Tibial nerve (tissue), 4 donors: ENCODE measurements around the gene SYCP2L. TPM values are rescaled to one million over a fixed set of nuclear protein-coding genes. Genes with fewer than 3 reads are reported as not detected.
A peak's percentile ranks its signal among the peaks of the same experiment; 100 is the strongest.

ENCODE experiments used
- DNase-seq, 2 donors: peaks; one replicate each; pipeline ENCODE4 v3.0.0-alpha.2; 2019; ENCODE audit warnings: low spot score in 2 of 2
- H3K27ac ChIP-seq, 4 donors: fragments of 200-600 bp; sonication (generic) in 3 of 4; one replicate each; pipeline ENCODE4 v1.5.1; 2017 to 2019; ENCODE audit warnings: mild to moderate bottlenecking in 1 of 4
- H3K27me3 ChIP-seq, 2 donors: fragments of 200-600 bp; sonication (generic) in 1 of 2; one replicate each; pipeline versions ENCODE4 v1.5.1 to v1.6.0; 2017 to 2019
- H3K36me3 ChIP-seq, 3 donors: fragments of 200-600 bp; sonication (generic); one replicate each; pipeline ENCODE4 v1.5.1; 2018 to 2019
- H3K4me1 ChIP-seq, 4 donors: fragments of 200-600 bp; sonication (generic) in 3 of 4; one replicate each; pipeline ENCODE4 v1.5.1; 2017 to 2019
- H3K4me3 ChIP-seq, 4 donors: fragments of 200-600 bp; sonication (generic) in 3 of 4; one replicate each; pipeline ENCODE4 v1.5.1; 2017 to 2019; ENCODE audit warnings: mild to moderate bottlenecking in 1 of 4, moderate library complexity in 1 of 4
- H3K9me3 ChIP-seq, 4 donors: fragments of 200-600 bp; sonication (generic) in 3 of 4; one replicate each; pipeline ENCODE4 v1.5.1; 2017 to 2019
- EP300 ChIP-seq, 2 donors: sonication (generic); formaldehyde crosslinking; IDR thresholded peaks; one replicate each; pipeline ENCODE4 v1.6.1; 2017; ENCODE audit warnings: antibody characterized with exemption in 2 of 2, mild to moderate bottlenecking in 1 of 2
- POLR2A ChIP-seq, 2 donors: fragments of 450-650 bp; IDR thresholded peaks; one replicate each; pipeline ENCODE4 v1.6.1; 2017; ENCODE audit warnings: antibody characterized with exemption in 2 of 2, mild to moderate bottlenecking in 2 of 2, moderate library complexity in 2 of 2
- WGBS, 2 donors: methylation state at CpG; one replicate each; pipeline ENCODE4 v1.1.5; 2018; 5-methylcytosine and 5-hydroxymethylcytosine counted together
- total RNA-seq, 4 donors: library from RNA; depleted of rRNA; stranded (reverse); fragments of >200 nt; gene quantifications; one replicate each; pipeline ENCODE4 v1.1.0, GENCODE V29; 2016
- TF ChIP-seq, protein P1 (sequence below), 5 experiments: fragments of 200-600 bp in 3 of 5; fragments of 450-650 bp in 2 of 5; sonication (generic) in 3 of 5; IDR thresholded peaks; one replicate each; pipeline ENCODE4 v1.5.1; 2016 to 2019; ENCODE audit warnings: antibody characterized with exemption in 5 of 5, mild to moderate bottlenecking in 3 of 5, moderate library complexity in 2 of 5

SYCP2L gene
- total RNA-seq, 4 donors from 2014 or later, result 2.0 to 3.9 (median 3.5) TPM

DNA sequence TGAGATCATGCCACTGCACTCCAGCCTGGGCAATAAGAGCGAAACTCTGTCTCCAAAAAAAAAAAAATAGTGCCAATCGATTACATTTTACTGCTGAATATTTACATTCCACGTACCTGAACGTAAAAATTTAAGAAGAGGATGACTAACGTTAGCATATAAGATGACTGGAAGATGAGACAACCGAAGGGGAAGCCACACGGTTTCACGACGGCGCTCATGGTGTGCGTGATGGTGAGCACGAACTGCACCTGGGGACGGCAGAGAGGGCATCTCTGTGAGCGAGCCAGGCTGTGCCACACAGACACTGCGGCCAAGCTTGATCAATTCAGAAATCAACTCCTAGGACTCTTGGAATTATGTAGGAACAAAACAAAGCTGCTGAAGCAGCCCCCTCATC lies 102.7 kb downstream of the SYCP2L start:
- Histone ChIP-seq H3K4me3 (no peak overlapping the region), H3K27me3 (no peaks in the 10 kb centered on the region), H3K27ac (no peak overlapping the region), H3K9me3 (no peaks in the 10 kb centered on the region), H3K4me1 (no peaks in the 10 kb centered on the region), H3K36me3 (no peaks in the 10 kb centered on the region)
- TF ChIP-seq, protein P1, sequence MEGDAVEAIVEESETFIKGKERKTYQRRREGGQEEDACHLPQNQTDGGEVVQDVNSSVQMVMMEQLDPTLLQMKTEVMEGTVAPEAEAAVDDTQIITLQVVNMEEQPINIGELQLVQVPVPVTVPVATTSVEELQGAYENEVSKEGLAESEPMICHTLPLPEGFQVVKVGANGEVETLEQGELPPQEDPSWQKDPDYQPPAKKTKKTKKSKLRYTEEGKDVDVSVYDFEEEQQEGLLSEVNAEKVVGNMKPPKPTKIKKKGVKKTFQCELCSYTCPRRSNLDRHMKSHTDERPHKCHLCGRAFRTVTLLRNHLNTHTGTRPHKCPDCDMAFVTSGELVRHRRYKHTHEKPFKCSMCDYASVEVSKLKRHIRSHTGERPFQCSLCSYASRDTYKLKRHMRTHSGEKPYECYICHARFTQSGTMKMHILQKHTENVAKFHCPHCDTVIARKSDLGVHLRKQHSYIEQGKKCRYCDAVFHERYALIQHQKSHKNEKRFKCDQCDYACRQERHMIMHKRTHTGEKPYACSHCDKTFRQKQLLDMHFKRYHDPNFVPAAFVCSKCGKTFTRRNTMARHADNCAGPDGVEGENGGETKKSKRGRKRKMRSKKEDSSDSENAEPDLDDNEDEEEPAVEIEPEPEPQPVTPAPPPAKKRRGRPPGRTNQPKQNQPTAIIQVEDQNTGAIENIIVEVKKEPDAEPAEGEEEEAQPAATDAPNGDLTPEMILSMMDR (IDR thresholded peaks at IDR 0.05), result no peak
- TF ChIP-seq POLR2A (IDR thresholded peaks at IDR 0.05) (no peak), EP300 (IDR thresholded peaks at IDR 0.05) (no peak)
- DNase-seq, result no peak
- 91 to 93% methylated on average over 15 of the region's 15 CpGs for WGBS, 2 donors

DNA sequence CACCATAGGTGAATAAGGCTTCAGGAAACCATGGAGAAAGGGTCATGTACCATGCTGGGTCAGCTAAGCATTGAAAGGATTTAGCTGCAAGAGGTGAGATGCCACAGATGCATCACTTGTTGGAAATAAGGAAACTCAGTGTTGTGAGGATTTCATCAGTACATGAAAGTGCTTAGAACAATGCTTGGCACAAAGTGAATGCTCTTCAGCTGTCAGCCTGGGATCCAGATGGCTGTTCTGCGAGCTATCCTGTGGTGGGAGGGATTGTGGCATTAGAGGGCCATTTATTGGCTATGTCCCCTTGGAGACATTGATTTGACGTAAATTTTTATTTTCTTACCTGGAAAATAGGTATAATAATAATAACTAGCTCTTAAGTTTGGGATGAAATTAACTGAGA lies 104.3 kb downstream of the SYCP2L start:
- no peaks in the 10 kb centered on the region for H3K9me3 ChIP-seq
- TF ChIP-seq, protein P1 (IDR thresholded peaks at IDR 0.05), result no peak
- TF ChIP-seq EP300 (IDR thresholded peaks at IDR 0.05), result no peak
- no peak for TF ChIP-seq POLR2A (IDR thresholded peaks at IDR 0.05)
- no peaks in the 10 kb centered on the region for H3K36me3 ChIP-seq
- DNase-seq, result no peak
- H3K27ac ChIP-seq, result no peak overlapping the region
- no peak overlapping the region for H3K4me3 ChIP-seq
- H3K27me3 ChIP-seq, result no peaks in the 10 kb centered on the region
- WGBS, 2 donors, result 42 to 45% methylated on average over 2 of the region's 2 CpGs
- no peaks in the 10 kb centered on the region for H3K4me1 ChIP-seq

DNA sequence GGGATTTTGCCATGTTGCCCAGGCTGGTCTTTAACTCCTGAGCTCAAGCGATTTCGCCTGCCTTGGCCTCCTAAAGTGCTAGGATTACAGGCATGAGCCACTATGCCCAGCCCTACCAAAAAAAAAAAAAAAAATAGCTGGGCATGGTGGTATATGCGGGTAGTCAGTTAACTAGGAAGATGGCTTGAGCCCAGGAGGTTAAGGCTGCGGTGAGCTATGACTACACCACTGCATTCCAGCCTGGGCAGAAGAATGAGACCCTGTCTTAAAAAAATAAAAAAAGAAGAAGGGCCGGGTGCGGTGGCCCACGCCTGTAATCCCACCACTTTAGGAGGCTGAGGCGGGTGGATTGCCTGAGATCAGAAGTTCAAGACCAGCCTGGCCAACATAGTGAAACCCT lies 107.0 kb downstream of the SYCP2L start:
- no peak for TF ChIP-seq EP300 (IDR thresholded peaks at IDR 0.05)
- Histone ChIP-seq H3K27ac (no peak overlapping the region), H3K4me1 (no peaks in the 10 kb centered on the region), H3K36me3 (no peaks in the 10 kb centered on the region), H3K9me3 (no peaks in the 10 kb centered on the region), H3K27me3 (no peaks in the 10 kb centered on the region), H3K4me3 (no peak overlapping the region)
- 91 to 98% methylated on average over 8 of the region's 8 CpGs for WGBS, 2 donors
- DNase-seq, result no peak

- peak; percentile 23 to 27 for DNase-seq
- Histone ChIP-seq H3K9me3 (no peaks in the 10 kb centered on the region), H3K27ac (no peak overlapping the region), H3K27me3 (no peaks in the 10 kb centered on the region), H3K36me3 (no peaks in the 10 kb centered on the region), H3K4me3 (no peak overlapping the region), H3K4me1 (peaks cover 0 to 7% (median 0%) of the 10 kb centered on the region in 4 donors)
- WGBS, 2 donors, result 62 to 75% methylated on average over 4 of the region's 4 CpGs
- no peak for TF ChIP-seq EP300 (IDR thresholded peaks at IDR 0.05)
- TF ChIP-seq, protein P1 (IDR thresholded peaks at IDR 0.05), result no peak
- no peak for TF ChIP-seq POLR2A (IDR thresholded peaks at IDR 0.05)
Observed at GRCh38 chr6:10995114-10995707, 108.4 kb downstream of the SYCP2L start.

GRCh38 chr6:10999994-11000393 lies 113.1 kb downstream of the SYCP2L start:
- H3K27ac ChIP-seq, result no peak overlapping the region
- H3K27me3 ChIP-seq, result no peaks in the 10 kb centered on the region
- H3K4me3 ChIP-seq, result no peak overlapping the region
- TF ChIP-seq EP300 (IDR thresholded peaks at IDR 0.05) (no peak), POLR2A (IDR thresholded peaks at IDR 0.05) (no peak)
- TF ChIP-seq, protein P1 (IDR thresholded peaks at IDR 0.05), result no peak
- WGBS, 2 donors, result 19 to 24% methylated on average over 2 of the region's 2 CpGs
- no peak for DNase-seq
- no peaks in the 10 kb centered on the region for H3K36me3 ChIP-seq
- peaks cover 0 to 8% (median 0%) of the 10 kb centered on the region in 4 donors for H3K4me1 ChIP-seq
- H3K9me3 ChIP-seq, result no peaks in the 10 kb centered on the region
